Ishikawa (cell line): ENCODE results near the gene PRKAR2B.

Source experiments
- CEBPB ChIP-seq: IDR thresholded peaks from 2 replicates; pipeline ENCODE4 v1.6.1; 2012
- CREB1 ChIP-seq: IDR thresholded peaks from 2 replicates; pipeline ENCODE4 v1.6.1; 2012; ENCODE audit warnings: low read depth
- EGR1 ChIP-seq: IDR thresholded peaks from 2 replicates; pipeline ENCODE4 v1.6.1; 2012
- EP300 ChIP-seq: IDR thresholded peaks from 2 replicates; pipeline ENCODE4 v1.6.1; 2012; ENCODE audit warnings: borderline replicate concordance
- FOXM1 ChIP-seq: IDR thresholded peaks from 2 replicates; pipeline ENCODE4 v1.6.1; 2012; ENCODE audit warnings: low read depth, borderline replicate concordance
- MAX ChIP-seq: IDR thresholded peaks from 2 replicates; pipeline ENCODE4 v1.6.1; 2012
- NFIC ChIP-seq: IDR thresholded peaks from 2 replicates; pipeline ENCODE4 v1.6.1; 2012
- RAD21 ChIP-seq: IDR thresholded peaks from 2 replicates; pipeline ENCODE4 v1.6.1; 2012; ENCODE audit warnings: low read depth
- REST ChIP-seq: IDR thresholded peaks from 2 replicates; pipeline ENCODE4 v1.6.1; 2012; ENCODE audit warnings: low read depth, mild to moderate bottlenecking
- TAF1 ChIP-seq: IDR thresholded peaks from 2 replicates; pipeline ENCODE4 v1.6.1; 2012; ENCODE audit warnings: low read depth, mild to moderate bottlenecking
- TCF12 ChIP-seq: IDR thresholded peaks from 2 replicates; pipeline ENCODE4 v1.6.1; 2012; ENCODE audit warnings: low read depth
- TEAD4 ChIP-seq: IDR thresholded peaks from 2 replicates; pipeline ENCODE4 v1.6.1; 2012
- USF1 ChIP-seq: IDR thresholded peaks from 2 replicates; pipeline ENCODE4 v1.6.1; 2012
- YY1 ChIP-seq: IDR thresholded peaks from 2 replicates; pipeline ENCODE4 v1.6.1; 2012; ENCODE audit warnings: low read depth
- ZBTB7A ChIP-seq: IDR thresholded peaks from 2 replicates; pipeline ENCODE4 v1.6.1; 2012; ENCODE audit warnings: low read depth

Gene PRKAR2B

GRCh38 chr7:107160389-107160788 lies 115.9 kb downstream of the PRKAR2B start:
- no peak for TF ChIP-seq REST
- no peak for TF ChIP-seq EP300
- TF ChIP-seq CEBPB: no peak
- no peak for TF ChIP-seq MAX
- no peak for TF ChIP-seq USF1

GRCh38 chr7:107161415-107161814 lies 116.9 kb downstream of the PRKAR2B start:
- TF ChIP-seq TCF12: no peak
- no peak for TF ChIP-seq ZBTB7A
- no peak for TF ChIP-seq YY1
- no peak for TF ChIP-seq CEBPB
- TF ChIP-seq REST: no peak
- no peak for TF ChIP-seq USF1
- TF ChIP-seq EGR1: no peak
- no peak for TF ChIP-seq NFIC
- no peak for TF ChIP-seq CREB1
- no peak for TF ChIP-seq RAD21
- no peak for TF ChIP-seq FOXM1
- TF ChIP-seq MAX: no peak
- TF ChIP-seq TAF1: no peak
- TF ChIP-seq EP300: no peak
- no peak for TF ChIP-seq TEAD4

GRCh38 chr7:107162475-107162874 lies 118.0 kb downstream of the PRKAR2B start:
- TF ChIP-seq MAX: no peak
- TF ChIP-seq CREB1: no peak
- no peak for TF ChIP-seq TEAD4
- TF ChIP-seq RAD21: no peak
- TF ChIP-seq TCF12: no peak
- no peak for TF ChIP-seq REST
- no peak for TF ChIP-seq ZBTB7A
- no peak for TF ChIP-seq TAF1

- no peak for TF ChIP-seq RAD21
- no peak for TF ChIP-seq ZBTB7A
- no peak for TF ChIP-seq TCF12
- TF ChIP-seq TEAD4: no peak
- TF ChIP-seq CREB1: no peak
- TF ChIP-seq EGR1: no peak
- no peak for TF ChIP-seq TAF1
These were observed 119.6 kb downstream of the PRKAR2B start for GRCh38 chr7:107164092-107164491.

- TF ChIP-seq USF1 (no peak), CEBPB (no peak), TEAD4 (no peak), MAX (no peak), REST (no peak), NFIC (no peak), CREB1 (no peak), YY1 (no peak), RAD21 (no peak), FOXM1 (no peak), TCF12 (no peak), EGR1 (no peak), ZBTB7A (no peak), EP300 (no peak), TAF1 (no peak)
These were observed 120.8 kb downstream of the PRKAR2B start for GRCh38 chr7:107165341-107165740.
